Stimulated activated naive CD8-positive, alpha-beta T cell treated with anti-CD3 and anti-CD28 coated beads, Interleukin-15, amount 100 ng/mL, for 72 hours (primary cell): ENCODE results near the gene TNIK.
"Not testable (repeated sequence)": the region's sequence is repeated elsewhere in the genome, so short reads cannot be mapped to it uniquely, and the experiment has no call there.

Experiments used
- ATAC-seq: fragments of 150-1000 bp; cut with Tn5 transposase; 2 replicates; pipeline ENCODE4 v1.10.0; 2021; ENCODE audit warnings: mild to moderate bottlenecking, moderate library complexity
- DNase-seq, 2 donors: peaks; one replicate each; pipeline ENCODE4 v3.0.0; 2021 to 2022
- H3K27ac Mint-ChIP-seq, 2 donors: one replicate each; pipeline ENCODE4 v1.8.0; 2022; ENCODE audit warnings: mild to moderate bottlenecking in 2 of 2, mixed read lengths in 2 of 2, moderate library complexity in 2 of 2
- H3K27me3 Mint-ChIP-seq: one replicate; pipeline ENCODE4 v1.8.0; 2022; ENCODE audit warnings: mixed read lengths
- H3K4me1 Mint-ChIP-seq: one replicate; pipeline ENCODE4 v1.8.0; 2022; ENCODE audit warnings: mild to moderate bottlenecking, mixed read lengths
- H3K4me3 Mint-ChIP-seq, 2 donors: one replicate each; pipeline ENCODE4 v1.8.0; 2022; ENCODE audit warnings: mild to moderate bottlenecking in 2 of 2, mixed read lengths in 2 of 2, moderate library complexity in 1 of 2
- H3K9me3 Mint-ChIP-seq, 2 donors: one replicate each; pipeline ENCODE4 v1.8.0; 2022; ENCODE audit warnings: mixed read lengths in 2 of 2

TNIK gene

GRCh38 chr3:171443211-171443957 is 16.8 kb downstream of the TNIK start:
- no peaks in the 10 kb centered on the region for H3K9me3 Mint-ChIP-seq
- peaks cover 58% of the 10 kb centered on the region for H3K4me1 Mint-ChIP-seq

GRCh38 chr3:171442184-171442583 is 18.0 kb downstream of the TNIK start:
- ATAC-seq: no peak
- H3K9me3 Mint-ChIP-seq: no peaks in the 10 kb centered on the region
- peaks cover 64% of the 10 kb centered on the region for H3K4me1 Mint-ChIP-seq
- DNase-seq: no peak
- H3K27me3 Mint-ChIP-seq: no peaks in the 10 kb centered on the region
- no peak overlapping the region for H3K4me3 Mint-ChIP-seq
- peak overlapping the region; percentile 54 to 71 for H3K27ac Mint-ChIP-seq

More at GRCh38 chr3:171443211-171443957, 16.8 kb downstream of the TNIK start:
- Mint-ChIP-seq H3K4me3 (no peak overlapping the region), H3K27me3 (no peaks in the 10 kb centered on the region), H3K27ac (peak overlapping the region in 1 of 2 donors; percentile 34)
- ATAC-seq (no peak), DNase-seq (no peak)

- Mint-ChIP-seq H3K9me3 (no peaks in the 10 kb centered on the region), H3K27me3 (no peaks in the 10 kb centered on the region), H3K4me3 (no peak overlapping the region), H3K4me1 (peaks cover 63% of the 10 kb centered on the region), H3K27ac (no peak overlapping the region)
- DNase-seq (no peak), ATAC-seq (no peak)
Measured at GRCh38 chr3:171441381-171441780, 18.8 kb downstream of the TNIK start.

GRCh38 chr3:171439996-171440395 is 20.2 kb downstream of the TNIK start:
- no peaks in the 10 kb centered on the region for H3K27me3 Mint-ChIP-seq
- no peak for DNase-seq
- ATAC-seq: no peak
- H3K9me3 Mint-ChIP-seq: no peaks in the 10 kb centered on the region
- H3K4me1 Mint-ChIP-seq: peaks cover 55% of the 10 kb centered on the region
- H3K27ac Mint-ChIP-seq: no peak overlapping the region
- no peak overlapping the region for H3K4me3 Mint-ChIP-seq

GRCh38 chr3:171437115-171437756 is 23.0 kb downstream of the TNIK start:
- Mint-ChIP-seq H3K27me3 (no peaks in the 10 kb centered on the region), H3K27ac (peak overlapping the region in 1 of 2 donors; percentile 6), H3K4me3 (no peak overlapping the region), H3K9me3 (no peaks in the 10 kb centered on the region), H3K4me1 (peaks cover 46% of the 10 kb centered on the region)
- no peak for ATAC-seq
- DNase-seq: no peak

- Mint-ChIP-seq H3K27ac (no peak overlapping the region), H3K9me3 (no peaks in the 10 kb centered on the region), H3K27me3 (no peaks in the 10 kb centered on the region), H3K4me3 (no peak overlapping the region), H3K4me1 (peaks cover 47% of the 10 kb centered on the region)
- ATAC-seq (no peak), DNase-seq (no peak)
Measured at GRCh38 chr3:171436380-171436779, 23.8 kb downstream of the TNIK start.

GRCh38 chr3:171435757-171436156 is 24.4 kb downstream of the TNIK start:
- DNase-seq: no peak
- ATAC-seq: no peak
- H3K9me3 Mint-ChIP-seq: no peaks in the 10 kb centered on the region
- H3K27me3 Mint-ChIP-seq: no peaks in the 10 kb centered on the region
- H3K4me3 Mint-ChIP-seq: no peak overlapping the region
- peaks cover 43% of the 10 kb centered on the region for H3K4me1 Mint-ChIP-seq
- H3K27ac Mint-ChIP-seq: no peak overlapping the region

- no peak overlapping the region for H3K27ac Mint-ChIP-seq
Measured at GRCh38 chr3:171435143-171435542, 25.1 kb downstream of the TNIK start.

GRCh38 chr3:171432548-171432947 is 27.7 kb downstream of the TNIK start:
- no peak for DNase-seq
- H3K27ac Mint-ChIP-seq: no peak overlapping the region
- no peaks in the 10 kb centered on the region for H3K9me3 Mint-ChIP-seq
- H3K4me3 Mint-ChIP-seq: no peak overlapping the region
- no peaks in the 10 kb centered on the region for H3K27me3 Mint-ChIP-seq
- no peak for ATAC-seq
- H3K4me1 Mint-ChIP-seq: peaks cover 18% of the 10 kb centered on the region

More at GRCh38 chr3:171435143-171435542, 25.1 kb downstream of the TNIK start:
- DNase-seq: no peak
- no peak for ATAC-seq
- no peaks in the 10 kb centered on the region for H3K9me3 Mint-ChIP-seq
- H3K27me3 Mint-ChIP-seq: no peaks in the 10 kb centered on the region
- H3K4me3 Mint-ChIP-seq: no peak overlapping the region
- H3K4me1 Mint-ChIP-seq: peaks cover 36% of the 10 kb centered on the region

GRCh38 chr3:171431550-171431949 is 28.7 kb downstream of the TNIK start:
- Mint-ChIP-seq H3K27me3 (no peaks in the 10 kb centered on the region), H3K27ac (no peak overlapping the region), H3K4me3 (no peak overlapping the region), H3K4me1 (peaks cover 8% of the 10 kb centered on the region), H3K9me3 (no peaks in the 10 kb centered on the region)
- ATAC-seq (no peak), DNase-seq (no peak)

- H3K4me1 Mint-ChIP-seq: peaks cover 6% of the 10 kb centered on the region
- H3K27ac Mint-ChIP-seq: no peak overlapping the region
- H3K4me3 Mint-ChIP-seq: no peak overlapping the region
- H3K9me3 Mint-ChIP-seq: no peaks in the 10 kb centered on the region
- no peak for DNase-seq
- no peak for ATAC-seq
- H3K27me3 Mint-ChIP-seq: no peaks in the 10 kb centered on the region
Measured at GRCh38 chr3:171430530-171430929, 29.7 kb downstream of the TNIK start.

- DNase-seq (no peak), ATAC-seq (no peak)
- Mint-ChIP-seq H3K9me3 (no peaks in the 10 kb centered on the region), H3K27me3 (no peaks in the 10 kb centered on the region), H3K4me3 (no peak overlapping the region), H3K27ac (no peak overlapping the region), H3K4me1 (peaks cover 6% of the 10 kb centered on the region)
Measured at GRCh38 chr3:171429635-171430034, 30.6 kb downstream of the TNIK start.

GRCh38 chr3:171428892-171429291 is 31.3 kb downstream of the TNIK start:
- H3K9me3 Mint-ChIP-seq: no peaks in the 10 kb centered on the region
- no peak for ATAC-seq
- peaks cover 6% of the 10 kb centered on the region for H3K4me1 Mint-ChIP-seq
- no peak overlapping the region for H3K4me3 Mint-ChIP-seq
- no peak overlapping the region for H3K27ac Mint-ChIP-seq
- no peaks in the 10 kb centered on the region for H3K27me3 Mint-ChIP-seq
- no peak for DNase-seq

GRCh38 chr3:171428321-171428787 is 31.9 kb downstream of the TNIK start:
- ATAC-seq: no peak
- Mint-ChIP-seq H3K9me3 (no peaks in the 10 kb centered on the region), H3K4me3 (no peak overlapping the region), H3K4me1 (peaks cover 6% of the 10 kb centered on the region), H3K27ac (no peak overlapping the region), H3K27me3 (no peaks in the 10 kb centered on the region)
- no peak for DNase-seq

GRCh38 chr3:171427771-171428320 is 32.4 kb downstream of the TNIK start:
- no peak for DNase-seq
- Mint-ChIP-seq H3K27me3 (no peaks in the 10 kb centered on the region), H3K4me3 (no peak overlapping the region), H3K9me3 (no peaks in the 10 kb centered on the region), H3K4me1 (peaks cover 6% of the 10 kb centered on the region), H3K27ac (no peak overlapping the region)
- ATAC-seq: no peak

- ATAC-seq, DNase-seq, H3K4me1 Mint-ChIP-seq: not testable (repeated sequence)
Measured at GRCh38 chr3:171424063-171424462, 36.1 kb downstream of the TNIK start.

More at GRCh38 chr3:171424063-171424462, 36.1 kb downstream of the TNIK start:
- H3K9me3 Mint-ChIP-seq, H3K27me3 Mint-ChIP-seq, H3K4me3 Mint-ChIP-seq, H3K27ac Mint-ChIP-seq: not testable (repeated sequence)
